ENCODE results near the gene POU3F3.
A peak's percentile ranks its signal among the peaks of the same experiment; 100 is the strongest.

POU3F3 gene

DNA sequence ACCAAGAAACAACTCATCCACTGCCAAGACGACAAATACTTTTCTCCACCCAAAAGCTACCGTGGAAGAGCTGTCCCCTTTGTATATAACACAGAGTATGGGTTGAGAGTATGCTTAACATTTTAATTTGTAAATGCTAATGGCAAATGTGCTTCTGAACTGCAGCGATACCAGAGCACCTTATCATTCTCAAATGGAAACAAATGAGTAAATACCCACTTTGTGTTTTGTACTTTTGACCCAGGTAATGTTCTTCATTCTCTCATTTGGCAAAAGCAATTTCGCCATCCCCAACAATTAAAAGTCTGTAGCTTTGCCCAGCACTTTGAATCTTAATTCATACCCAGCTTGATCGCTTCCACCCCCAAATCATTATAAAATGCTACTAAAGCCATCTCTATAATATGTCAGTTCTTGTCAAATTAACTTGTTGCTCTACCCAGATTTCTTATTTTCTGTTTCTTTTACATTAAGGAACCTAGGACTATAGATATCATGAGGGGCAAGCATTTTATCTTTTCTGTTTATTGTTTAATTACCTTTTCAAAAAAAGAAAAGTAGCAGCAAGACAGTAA lies 6.2 kb upstream of the POU3F3 start:
- DNase-seq: no peak

DNA sequence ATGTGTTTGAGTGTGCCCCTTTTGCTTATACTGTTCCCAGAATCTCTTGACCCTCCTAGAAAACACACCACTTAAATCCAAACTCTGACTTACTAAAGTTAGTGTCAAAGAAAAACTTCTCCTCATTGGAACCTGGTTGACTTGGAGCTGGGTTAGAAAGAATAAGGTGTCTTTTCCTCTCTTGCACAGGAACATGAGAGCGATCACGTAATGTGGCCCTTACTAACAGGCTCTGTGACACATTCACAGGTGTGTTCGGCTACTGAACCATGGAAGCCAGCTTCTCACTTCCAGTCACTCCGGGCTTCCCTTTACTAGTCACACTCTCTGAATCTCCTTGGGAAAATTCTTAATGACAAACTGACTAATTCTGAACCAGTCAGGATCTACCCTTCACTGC lies 5.4 kb upstream of the POU3F3 start:
- DNase-seq: no peak

DNA sequence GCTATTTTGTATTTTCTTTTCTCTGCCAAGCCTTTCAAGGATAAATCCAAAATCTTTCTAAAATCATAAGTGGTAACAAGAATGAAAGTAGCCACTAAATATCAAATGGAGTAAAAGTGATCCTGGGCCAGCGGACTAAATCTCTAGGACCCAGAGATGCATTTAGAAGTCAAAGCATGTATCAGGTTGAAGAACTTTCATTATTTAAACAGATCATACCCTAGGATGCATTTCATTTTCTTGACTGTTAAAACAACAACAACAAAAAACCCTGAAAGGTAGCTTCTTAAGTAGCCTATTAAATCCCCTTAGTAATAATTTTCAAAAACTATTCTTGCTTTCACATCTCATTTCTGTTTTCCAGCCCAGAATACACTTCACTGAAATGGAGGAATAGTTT lies 4.8 kb upstream of the POU3F3 start:
- DNase-seq: no peak

DNA sequence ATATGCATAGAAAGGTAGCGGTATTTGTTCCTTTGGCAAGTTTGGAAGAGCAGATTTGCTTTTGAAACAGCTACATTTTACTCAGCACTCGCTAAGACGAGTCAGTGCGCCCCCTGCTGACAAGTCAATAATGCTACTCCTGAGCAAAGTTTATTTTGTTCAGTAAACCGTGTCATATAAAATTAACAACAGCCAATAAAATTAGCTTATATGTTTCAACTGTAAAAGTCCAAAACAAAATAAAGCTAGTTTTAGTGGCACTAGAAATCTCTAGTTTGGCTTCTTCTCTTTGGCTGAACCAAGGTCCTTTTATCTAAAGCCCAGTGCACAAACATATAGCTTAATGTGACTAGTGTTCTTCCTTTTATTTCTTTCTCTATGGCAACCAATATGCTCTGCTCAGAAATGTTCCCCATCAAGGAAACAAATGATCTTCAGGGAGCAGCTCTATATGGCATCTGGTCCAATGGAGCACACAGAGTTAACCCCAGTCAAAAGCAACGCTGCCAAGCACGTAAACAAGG lies 4.2 kb upstream of the POU3F3 start:
- peak; percentile 62 to 71 for DNase-seq

DNA sequence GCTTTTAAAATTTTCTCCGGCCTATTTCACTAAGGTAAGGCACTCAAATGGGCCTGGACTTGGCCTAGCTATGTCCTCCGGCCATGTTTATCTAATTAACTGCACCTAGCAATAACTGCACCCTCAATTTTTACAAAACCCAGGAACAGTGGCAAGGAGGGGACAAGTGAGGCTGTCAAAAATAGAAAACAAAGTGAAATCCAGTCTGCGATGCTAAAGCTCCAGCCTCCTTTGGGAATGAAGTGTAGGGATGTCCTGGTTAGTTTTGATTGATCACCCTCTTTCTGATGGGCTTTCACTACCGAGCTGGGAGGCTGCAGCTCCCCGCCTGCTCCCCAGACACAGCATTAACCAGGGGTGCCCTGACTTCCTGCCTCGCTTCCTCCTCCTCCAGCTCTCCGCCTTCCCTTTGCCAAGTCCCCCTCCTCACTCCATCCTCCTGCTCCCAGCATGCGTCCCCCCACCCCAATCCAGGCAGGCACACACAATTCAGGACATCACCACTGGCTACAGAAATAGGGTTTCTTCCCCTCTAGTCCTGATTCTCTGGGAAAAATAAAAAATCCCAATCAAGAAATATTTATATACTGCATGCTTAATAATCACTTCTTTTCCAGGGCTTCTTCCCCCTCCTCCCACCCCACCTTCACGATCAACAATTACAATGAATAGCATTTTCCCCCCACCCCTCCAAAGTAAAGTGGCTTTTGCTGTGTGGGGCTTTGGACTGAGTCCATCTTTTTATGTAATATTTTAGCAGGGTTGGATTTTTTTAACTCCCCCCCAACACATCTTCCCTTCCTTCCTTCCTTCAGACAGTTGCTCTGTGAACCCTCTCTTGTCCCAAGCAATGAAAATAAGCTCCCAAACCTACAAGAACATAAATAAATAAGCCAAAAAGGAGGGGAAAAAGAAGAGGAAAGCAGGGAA lies 3.3 kb upstream of the POU3F3 start:
- DNase-seq: no peak

DNA sequence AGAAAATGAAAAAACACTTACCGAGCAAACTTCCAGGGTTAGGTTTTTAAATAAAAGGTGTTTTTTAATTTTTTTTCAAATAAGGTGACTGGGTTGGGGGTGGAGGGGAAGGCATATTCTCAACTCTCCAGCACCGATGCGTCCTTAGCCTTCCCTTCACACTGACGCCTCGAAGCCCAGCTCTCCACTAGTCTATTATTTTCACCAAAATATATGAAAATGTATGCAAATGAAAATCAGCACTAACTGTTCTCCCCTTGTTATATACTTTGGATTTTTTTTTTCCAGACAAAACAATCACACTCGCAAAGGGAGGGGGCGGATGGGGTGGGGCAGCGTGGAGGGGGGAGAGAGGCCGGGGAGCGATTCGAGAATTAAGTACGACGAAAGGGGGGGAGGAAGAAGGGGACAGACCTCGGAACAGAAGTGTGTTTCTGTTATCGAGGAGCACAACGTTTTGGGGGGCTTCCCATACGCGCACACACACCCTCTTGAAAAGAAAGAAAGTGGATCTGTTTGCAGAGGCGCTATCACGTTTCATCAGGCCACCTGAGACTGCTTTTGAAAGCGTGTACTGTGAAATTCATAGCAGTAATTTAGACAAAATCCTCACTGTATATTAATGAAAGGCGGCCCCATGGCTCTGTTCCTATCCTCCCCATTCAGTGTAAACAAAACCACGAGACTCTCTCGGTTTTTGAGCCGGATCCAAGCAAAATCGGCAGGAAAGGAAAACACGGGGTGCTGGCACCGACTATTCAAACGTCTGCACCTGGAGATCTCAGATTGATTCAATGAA lies 2.4 kb upstream of the POU3F3 start:
- no peak for DNase-seq

GRCh38 chr2:104852090-104852666 lies 1.7 kb upstream of the POU3F3 start:
- DNase-seq: no peak

- no peak for DNase-seq
Observed at GRCh38 chr2:104854498-104855220, 744 bp downstream of the POU3F3 start.

DNA sequence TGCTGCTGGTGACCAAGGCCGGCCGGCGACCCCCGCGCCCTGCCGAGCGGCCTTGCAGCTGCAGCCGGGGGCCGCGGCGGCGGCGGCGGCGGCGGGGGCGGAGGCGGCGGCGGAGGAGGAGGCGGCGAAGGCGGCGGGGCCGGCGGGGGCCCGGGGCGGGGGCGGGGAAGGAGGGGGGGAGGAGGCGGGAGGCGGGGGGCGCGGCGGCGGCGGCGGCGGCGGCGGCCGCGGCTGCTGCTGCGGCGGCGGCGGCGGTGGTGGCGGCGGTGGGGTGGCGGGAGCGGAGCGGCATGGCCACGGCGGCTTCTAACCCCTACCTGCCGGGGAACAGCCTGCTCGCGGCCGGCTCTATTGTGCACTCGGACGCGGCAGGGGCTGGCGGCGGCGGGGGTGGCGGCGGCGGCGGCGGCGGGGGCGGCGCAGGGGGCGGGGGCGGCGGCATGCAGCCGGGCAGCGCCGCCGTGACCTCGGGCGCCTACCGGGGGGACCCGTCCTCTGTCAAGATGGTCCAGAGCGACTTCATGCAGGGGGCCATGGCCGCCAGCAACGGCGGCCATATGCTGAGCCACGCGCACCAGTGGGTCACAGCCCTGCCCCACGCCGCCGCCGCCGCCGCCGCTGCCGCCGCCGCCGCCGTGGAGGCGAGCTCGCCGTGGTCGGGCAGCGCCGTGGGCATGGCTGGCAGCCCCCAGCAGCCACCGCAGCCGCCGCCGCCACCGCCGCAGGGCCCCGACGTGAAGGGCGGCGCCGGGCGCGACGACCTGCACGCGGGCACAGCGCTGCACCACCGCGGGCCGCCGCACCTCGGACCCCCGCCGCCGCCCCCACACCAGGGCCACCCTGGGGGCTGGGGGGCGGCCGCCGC lies 1.5 kb downstream of the POU3F3 start:
- DNase-seq: no peak

DNA sequence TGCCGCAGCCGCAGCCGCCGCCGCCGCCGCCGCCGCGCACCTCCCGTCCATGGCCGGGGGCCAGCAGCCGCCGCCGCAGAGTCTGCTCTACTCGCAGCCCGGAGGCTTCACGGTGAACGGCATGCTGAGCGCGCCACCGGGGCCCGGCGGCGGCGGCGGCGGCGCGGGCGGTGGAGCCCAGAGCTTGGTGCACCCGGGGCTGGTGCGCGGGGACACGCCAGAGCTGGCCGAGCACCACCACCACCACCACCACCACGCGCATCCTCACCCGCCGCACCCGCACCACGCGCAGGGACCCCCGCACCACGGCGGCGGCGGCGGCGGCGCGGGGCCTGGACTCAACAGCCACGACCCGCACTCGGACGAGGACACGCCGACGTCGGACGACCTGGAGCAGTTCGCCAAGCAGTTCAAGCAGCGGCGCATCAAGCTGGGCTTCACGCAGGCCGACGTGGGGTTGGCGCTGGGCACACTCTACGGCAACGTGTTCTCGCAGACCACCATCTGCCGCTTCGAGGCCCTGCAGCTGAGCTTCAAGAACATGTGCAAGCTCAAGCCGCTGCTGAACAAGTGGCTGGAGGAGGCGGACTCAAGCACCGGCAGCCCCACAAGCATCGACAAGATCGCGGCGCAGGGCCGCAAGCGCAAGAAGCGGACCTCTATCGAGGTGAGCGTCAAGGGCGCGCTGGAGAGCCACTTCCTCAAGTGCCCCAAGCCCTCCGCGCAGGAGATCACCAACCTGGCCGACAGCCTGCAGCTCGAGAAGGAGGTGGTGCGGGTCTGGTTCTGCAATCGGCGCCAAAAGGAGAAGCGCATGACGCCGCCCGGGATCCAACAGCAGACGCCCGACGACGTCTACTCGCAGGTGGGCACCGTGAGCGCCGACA lies 2.4 kb downstream of the POU3F3 start:
- DNase-seq: no peak

DNA sequence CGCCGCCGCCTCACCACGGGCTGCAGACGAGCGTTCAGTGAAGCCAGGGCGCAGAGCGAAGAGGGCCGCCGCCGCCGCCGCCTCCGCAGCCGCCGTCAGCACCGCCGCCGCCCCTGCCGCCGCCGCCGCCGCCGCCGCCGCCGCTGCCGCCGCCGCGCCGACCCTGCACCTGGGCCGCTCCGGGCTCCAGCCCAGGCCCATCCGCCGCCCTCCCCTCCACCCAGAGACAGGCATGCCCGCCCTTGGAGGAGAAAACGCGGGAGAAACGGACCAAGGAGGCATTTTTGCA lies 3.0 kb downstream of the POU3F3 start:
- no peak for DNase-seq

- no peak for DNase-seq
Observed at GRCh38 chr2:104857262-104858005, 3.5 kb downstream of the POU3F3 start.

DNA sequence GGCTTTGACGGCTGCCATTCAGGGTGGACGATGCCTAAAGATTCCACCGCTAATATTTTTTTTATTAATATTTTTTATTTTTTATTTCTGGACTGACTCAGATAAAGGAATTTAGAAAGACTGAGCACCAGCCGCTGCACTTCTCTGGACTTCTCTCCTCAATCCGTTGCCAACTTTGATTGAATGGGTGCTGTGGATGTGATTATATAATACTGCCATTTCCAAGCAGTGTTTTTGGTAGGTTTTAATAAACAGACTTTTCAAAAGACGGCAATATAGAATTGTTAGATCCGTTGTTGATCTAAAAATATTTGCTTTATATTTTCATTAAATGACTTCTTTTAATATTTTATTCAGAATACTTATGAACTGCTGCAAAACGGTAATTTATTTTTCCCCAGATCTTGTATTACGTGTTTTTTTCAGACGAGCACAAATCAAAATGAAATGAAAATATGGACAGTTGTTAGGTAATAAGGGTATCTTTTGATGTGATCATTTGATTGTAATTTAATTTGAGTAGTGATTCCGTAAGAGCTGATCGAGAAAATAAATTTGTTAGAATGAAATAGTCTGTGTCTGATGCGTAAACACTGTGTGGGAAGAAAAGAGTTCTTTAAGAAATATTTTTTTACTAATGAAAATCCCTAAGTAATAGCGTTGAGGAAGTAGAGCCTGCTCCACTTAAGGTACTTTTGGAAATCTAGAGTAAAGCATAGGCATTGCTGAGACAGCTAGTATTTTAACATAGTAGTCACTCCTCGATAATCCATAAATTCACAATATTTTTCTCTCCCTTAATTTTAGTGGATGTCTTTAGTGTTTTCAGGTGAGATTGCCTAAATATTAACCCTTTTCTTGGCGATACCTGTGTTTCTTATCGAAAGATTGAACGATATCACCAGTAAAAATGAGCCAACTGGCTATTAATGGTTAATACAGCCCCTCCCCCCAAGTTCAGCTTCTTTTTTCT lies 4.4 kb downstream of the POU3F3 start:
- DNase-seq: no peak

DNA sequence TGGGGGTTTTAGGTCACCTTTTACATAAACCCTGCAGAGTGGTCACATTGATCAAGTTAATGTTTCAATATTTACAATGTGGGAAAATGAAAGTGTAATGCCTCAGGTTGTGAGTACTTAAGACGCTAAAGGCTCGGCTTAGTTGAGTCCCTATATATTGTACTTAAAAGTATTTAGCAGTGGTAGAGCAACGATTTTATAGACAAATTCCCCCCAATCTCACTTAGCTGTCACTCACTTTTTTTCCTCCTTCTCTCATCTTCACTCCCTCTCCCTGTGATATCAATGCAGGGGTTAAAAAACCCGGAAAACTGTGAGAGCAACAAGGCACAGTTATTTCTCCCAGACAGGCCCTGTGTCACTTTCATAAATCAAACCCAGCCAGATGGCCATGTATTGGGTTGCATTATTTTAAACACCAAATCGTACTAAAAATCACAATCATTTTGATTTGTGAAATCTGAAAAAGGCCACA lies 5.4 kb downstream of the POU3F3 start:
- DNase-seq: no peak

DNA sequence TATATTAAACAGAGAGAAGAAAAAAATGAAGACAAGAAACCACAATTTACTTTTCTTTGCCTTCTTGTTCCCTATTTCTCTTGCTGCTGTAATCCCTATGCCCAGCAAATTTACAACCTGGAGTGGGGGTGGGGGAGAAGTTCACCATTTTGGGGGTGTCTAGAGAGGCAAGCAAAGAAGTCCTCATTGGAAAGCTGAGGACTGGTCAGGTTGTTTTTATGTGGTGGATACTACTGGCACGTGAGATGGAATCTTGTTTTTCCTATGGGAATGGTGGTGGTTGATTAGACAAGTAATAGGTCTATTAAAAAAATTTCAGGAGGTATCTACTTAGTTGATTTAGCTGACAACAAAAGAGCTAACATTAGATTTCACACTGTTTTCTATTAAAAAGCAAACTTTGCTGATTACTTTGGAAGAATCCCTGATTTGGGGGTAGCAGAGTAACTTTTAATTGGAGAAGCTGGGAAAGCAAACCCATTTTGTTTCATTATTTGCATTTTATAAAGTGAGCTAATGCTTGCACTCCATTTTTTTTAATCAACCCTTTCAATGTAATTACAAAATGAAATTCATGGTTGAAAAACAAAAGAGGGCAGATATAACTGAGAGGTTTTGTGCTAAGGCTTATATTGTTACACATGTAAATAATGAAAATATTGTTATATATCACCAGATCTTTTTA lies 6.0 kb downstream of the POU3F3 start:
- no peak for DNase-seq

DNA sequence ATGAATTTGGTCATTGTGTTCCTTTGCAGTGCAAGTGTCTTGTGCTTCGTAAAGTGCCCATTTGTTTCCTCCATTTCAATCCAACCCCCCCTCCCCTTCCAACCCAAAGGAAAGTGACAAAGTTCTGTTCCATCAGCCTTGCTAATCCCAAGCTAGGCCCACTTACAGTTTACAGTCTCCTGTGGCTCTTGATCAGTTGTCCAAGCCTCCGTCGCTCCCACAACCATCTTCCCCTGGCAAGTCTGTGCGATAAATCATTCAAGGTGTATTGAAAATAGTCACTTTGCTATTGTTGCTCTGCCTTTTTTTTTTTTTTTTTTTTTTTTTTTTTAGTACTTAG lies 6.5 kb downstream of the POU3F3 start:
- no peak for DNase-seq

- DNase-seq: no peak
Observed at GRCh38 chr2:104861351-104862057, 7.6 kb downstream of the POU3F3 start.
